Ectodermal cell (in vitro differentiated cells): ENCODE results near the gene DIP2C.
"Not testable (repeated sequence)": the region's sequence is repeated elsewhere in the genome, so short reads cannot be mapped to it uniquely, and the experiment has no call there.

Experiments used
- H3K27ac ChIP-seq: 2 replicates; pipeline ENCODE4 v1.7.0; 2013; ENCODE audit warnings: mild to moderate bottlenecking, low read depth, low read length; ENCODE audit not compliant: insufficient read depth, poor library complexity, severe bottlenecking
- H3K27me3 ChIP-seq: 2 replicates; pipeline ENCODE4 v1.7.0; 2013; ENCODE audit warnings: mild to moderate bottlenecking, low read length; ENCODE audit not compliant: insufficient read depth, control insufficient read depth, poor library complexity, severe bottlenecking
- H3K36me3 ChIP-seq: one replicate; pipeline ENCODE4 v1.7.0; 2013; ENCODE audit warnings: low read length; ENCODE audit not compliant: control insufficient read depth, insufficient read depth
- H3K4me1 ChIP-seq: one replicate; pipeline ENCODE4 v1.7.0; 2013; ENCODE audit warnings: low read length; ENCODE audit not compliant: control insufficient read depth, insufficient read depth
- H3K4me3 ChIP-seq: 2 replicates; pipeline ENCODE4 v1.7.0; 2013; ENCODE audit warnings: low read depth, low read length, control low read depth; ENCODE audit not compliant: insufficient read depth
- H3K9me3 ChIP-seq: 2 replicates; pipeline ENCODE4 v1.7.0; 2013; ENCODE audit warnings: mild to moderate bottlenecking, low read length, moderate library complexity; ENCODE audit not compliant: control insufficient read depth
- WGBS, 2 experiments: methylation state at CpG; one replicate each; pipeline ENCODE4 v1.1.7; 2013; ENCODE audit warnings: missing lambda C conversion rate in 2 of 2; 5-methylcytosine and 5-hydroxymethylcytosine counted together

The DIP2C gene

DNA sequence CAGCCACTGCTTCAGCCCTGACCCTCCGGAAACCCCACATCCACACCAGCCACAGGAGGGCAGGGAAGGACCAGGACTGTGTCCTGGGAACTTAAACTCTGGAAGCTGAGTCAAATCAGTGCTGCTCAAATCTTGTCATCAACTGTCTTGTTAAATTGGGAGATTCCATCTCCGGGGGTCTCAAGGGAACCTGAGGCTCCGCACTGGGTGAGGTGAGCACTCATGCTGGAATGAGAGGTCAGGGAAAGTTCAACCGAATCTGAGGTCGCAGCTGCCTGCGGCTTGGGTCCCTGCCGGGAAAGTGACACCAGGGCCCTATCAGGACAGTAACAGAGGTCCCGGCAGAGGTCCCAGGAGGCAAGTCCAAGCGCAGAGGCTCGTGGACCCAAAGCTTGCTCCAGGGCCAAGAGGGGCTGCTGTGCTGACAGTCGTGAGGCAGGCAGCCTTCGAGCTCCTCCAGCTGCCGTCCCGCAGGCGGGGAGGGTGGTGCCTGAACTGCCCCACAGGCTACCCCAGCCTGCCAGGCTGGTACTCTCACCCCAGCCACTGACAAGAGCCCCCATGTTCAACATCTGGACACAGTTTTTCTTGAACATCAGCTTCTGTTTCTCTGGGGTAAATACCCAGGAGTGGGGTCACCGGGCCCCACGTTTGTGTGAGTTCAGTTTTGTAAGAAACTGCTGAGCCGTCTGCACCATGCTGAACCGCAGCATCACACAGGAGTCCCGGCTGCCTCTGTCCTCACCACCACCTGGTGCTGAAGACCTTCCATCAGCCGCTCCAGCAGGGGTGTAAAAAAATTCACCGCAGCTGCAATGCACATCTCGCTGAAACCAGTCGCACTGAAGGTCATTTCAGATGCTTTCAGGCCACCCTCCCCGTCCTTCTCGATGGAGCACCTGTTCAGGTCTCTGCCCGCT, 101.0 kb downstream of the DIP2C start:
- no peaks in the 10 kb centered on the region for H3K27me3 ChIP-seq
- WGBS, 2 experiments: 90 to 92% methylated on average over 27 of the region's 27 CpGs
- peaks cover 6% of the 10 kb centered on the region for H3K4me1 ChIP-seq
- H3K27ac ChIP-seq: no peak overlapping the region
- H3K4me3 ChIP-seq: no peak overlapping the region
- H3K9me3 ChIP-seq: no peaks in the 10 kb centered on the region
- H3K36me3 ChIP-seq: no peaks in the 10 kb centered on the region

DNA sequence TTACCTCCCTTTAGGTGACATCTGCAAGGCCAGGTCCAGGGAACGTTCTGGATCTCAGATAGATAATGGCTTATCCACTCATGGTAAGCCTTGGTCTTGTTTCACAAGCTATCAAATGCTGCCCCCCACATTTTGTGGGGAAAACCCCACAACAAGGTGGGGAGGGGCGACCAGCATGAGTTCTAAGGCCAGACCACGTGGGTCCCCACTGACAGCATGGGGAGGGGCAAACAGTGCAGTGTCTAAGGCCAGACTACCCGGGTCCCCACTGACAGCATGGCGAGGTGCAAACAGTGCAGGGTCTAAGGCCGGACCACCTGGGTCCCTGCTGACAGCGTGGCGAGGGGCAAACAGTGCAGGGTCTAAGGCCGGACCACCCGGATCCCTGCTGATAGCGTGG, 102.8 kb downstream of the DIP2C start:
- H3K4me1 ChIP-seq: peaks cover 2% of the 10 kb centered on the region
- H3K27ac ChIP-seq: no peak overlapping the region
- no peaks in the 10 kb centered on the region for H3K36me3 ChIP-seq
- H3K4me3 ChIP-seq: no peak overlapping the region
- H3K9me3 ChIP-seq: no peaks in the 10 kb centered on the region
- no peaks in the 10 kb centered on the region for H3K27me3 ChIP-seq
- 95% methylated on average over 11 of the region's 11 CpGs for WGBS, 2 experiments

DNA sequence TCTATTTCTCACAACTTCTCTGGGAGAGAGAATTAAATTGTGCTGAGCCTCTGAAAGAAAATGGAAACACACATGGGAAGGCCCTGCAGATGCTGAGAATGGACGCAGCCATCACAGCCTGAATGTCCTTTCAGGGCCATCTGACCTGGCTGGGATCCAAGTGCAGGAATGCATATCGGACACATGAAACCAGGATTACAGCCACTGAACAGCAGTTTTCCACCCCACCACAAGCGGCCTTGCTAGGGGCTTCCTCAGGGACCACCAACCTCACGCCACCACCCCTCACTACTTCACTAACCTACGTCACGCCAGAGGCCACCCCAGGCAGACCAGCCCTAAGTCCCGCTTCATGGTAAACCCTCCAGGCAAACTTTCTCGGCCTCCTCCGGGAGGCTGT, 103.3 kb downstream of the DIP2C start:
- no peak overlapping the region for H3K4me3 ChIP-seq
- H3K27ac ChIP-seq: no peak overlapping the region
- H3K36me3 ChIP-seq: no peaks in the 10 kb centered on the region
- no peaks in the 10 kb centered on the region for H3K27me3 ChIP-seq
- H3K9me3 ChIP-seq: no peaks in the 10 kb centered on the region
- 94 to 95% methylated on average over 9 of the region's 9 CpGs for WGBS, 2 experiments
- H3K4me1 ChIP-seq: no peaks in the 10 kb centered on the region

DNA sequence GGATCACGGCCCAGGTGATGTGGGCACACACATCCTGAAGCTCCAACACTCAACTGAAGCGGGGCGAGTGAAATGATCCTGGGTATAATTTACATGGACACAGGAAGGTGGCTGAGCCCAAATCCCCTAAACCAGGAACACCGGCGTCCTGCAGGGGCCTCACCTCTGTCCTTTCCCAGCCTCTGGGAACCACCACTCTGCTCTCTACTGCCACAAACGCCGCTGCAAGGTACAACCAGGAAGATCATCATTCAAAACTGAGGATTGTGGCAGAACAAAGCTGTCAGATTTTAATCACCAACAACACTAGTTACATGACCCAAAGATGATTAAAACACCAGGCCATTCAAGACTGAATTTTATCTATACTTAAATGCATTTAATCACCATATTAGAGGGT, 104.0 kb downstream of the DIP2C start:
- Histone ChIP-seq H3K27ac (no peak overlapping the region), H3K27me3 (no peaks in the 10 kb centered on the region), H3K4me1 (no peaks in the 10 kb centered on the region), H3K9me3 (no peaks in the 10 kb centered on the region), H3K36me3 (no peaks in the 10 kb centered on the region), H3K4me3 (no peak overlapping the region)
- WGBS, 2 experiments: 79 to 82% methylated on average over 7 of the region's 7 CpGs

DNA sequence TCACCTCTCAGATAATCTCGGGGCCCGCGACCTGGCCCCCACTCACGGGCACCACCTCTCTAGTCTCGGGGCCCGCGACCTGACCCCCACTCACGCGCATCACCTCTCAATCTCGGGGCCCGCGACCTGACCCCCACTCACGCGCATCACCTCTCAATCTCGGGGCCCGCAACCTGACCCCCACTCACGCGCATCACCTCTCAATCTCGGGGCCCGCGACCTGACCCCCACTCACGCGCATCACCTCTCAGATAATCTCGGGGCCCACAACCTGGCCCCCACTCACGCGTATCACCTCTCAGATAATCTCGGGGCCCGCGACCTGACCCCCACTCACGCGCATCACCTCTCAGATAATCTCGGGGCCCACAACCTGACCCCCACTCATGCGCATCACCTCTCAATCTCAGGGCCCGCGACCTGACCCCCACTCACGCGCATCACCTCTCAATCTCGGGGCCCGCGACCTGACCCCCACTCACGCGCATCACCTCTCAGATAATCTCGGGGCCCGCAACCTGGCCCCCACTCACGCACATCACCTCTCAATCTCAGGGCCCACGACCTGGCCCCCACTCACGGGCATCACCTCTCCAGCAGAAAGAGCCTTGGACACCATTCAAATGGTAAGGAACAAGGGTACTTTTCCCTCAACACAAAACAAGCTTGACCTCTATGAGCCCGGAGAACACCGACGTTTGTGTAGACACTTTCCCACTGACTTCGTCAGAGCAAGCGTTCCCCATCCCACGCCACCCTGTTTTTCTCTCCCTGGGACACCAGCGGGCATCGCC, 104.8 kb downstream of the DIP2C start:
- not testable (repeated sequence) for H3K9me3 ChIP-seq, H3K27ac ChIP-seq, H3K4me1 ChIP-seq, H3K27me3 ChIP-seq, H3K36me3 ChIP-seq, H3K4me3 ChIP-seq
- 95 to 97% methylated on average over 53 to 55 of the region's 55 CpGs for WGBS, 2 experiments

DNA sequence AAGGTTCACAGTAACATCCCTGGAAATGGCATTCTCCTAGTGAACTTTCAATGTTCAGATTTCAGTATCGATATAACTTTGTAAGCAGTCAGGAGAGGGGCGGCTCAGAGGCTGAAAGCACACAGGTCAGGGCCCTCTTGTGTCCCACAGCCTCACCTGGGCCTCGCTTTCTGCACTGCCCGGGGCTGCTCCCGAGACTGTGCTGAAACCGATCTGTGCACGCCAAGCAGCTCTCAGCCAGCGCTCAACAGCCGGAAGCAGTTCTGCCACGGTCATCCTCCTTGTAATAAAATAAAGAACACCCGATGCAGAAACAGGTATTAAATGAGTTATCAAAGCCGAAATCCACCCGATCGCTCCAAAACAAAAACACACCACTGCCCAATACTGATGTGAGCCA, 106.0 kb downstream of the DIP2C start:
- Histone ChIP-seq H3K27me3 (no peaks in the 10 kb centered on the region), H3K36me3 (no peaks in the 10 kb centered on the region), H3K4me1 (no peaks in the 10 kb centered on the region), H3K4me3 (no peak overlapping the region), H3K9me3 (no peaks in the 10 kb centered on the region), H3K27ac (no peak overlapping the region)
- 93 to 94% methylated on average over 14 of the region's 14 CpGs for WGBS, 2 experiments

DNA sequence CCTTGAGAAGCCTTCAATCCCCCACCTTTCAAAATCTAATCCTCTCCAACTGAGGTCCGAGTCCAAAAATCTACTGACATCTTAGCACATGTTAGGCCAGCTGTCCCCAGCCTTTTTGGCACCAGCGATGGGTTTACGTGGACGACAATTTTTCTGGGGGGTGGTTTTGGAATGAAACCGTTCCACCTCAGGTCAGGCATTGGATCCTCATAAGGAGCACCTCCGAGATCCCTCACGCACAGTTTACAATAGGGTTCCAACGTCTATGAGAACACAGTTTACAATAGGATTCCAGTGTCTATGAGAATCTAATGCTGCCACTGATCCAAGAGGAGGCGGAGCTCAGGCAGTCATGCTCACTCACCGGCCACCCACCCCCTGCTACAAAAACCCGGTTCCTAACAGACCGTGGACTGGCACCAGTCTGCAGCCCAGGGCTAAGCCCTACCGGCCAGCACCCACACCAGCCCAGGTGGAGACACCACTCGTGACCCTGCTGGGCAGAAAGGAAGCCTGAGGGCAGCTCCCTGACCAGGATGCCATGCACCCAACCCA, 107.6 kb downstream of the DIP2C start:
- Histone ChIP-seq H3K4me1 (no peaks in the 10 kb centered on the region), H3K9me3 (no peaks in the 10 kb centered on the region), H3K4me3 (no peak overlapping the region), H3K27ac (no peak overlapping the region), H3K27me3 (no peaks in the 10 kb centered on the region), H3K36me3 (no peaks in the 10 kb centered on the region)
- WGBS, 2 experiments: 91% methylated on average over 14 of the region's 14 CpGs

DNA sequence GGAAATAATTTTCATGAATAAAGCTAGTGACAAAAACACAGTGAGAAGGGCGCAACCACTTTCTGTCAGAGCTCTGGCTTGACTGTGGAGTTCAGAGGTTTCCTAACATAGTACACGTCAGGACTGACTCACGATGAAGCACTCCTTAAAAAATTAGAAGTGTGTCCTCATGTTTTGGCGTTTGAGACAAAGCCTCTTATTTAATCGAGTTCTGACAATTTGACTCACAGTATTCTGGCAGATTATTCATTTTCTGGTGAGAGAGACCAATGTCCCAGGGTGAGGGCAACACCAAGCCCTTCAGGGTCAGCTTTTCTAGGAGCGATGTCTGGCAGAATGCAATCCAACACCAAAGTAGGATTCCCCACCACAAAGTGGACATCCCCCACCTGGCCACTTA, 108.7 kb downstream of the DIP2C start:
- Histone ChIP-seq H3K36me3 (no peaks in the 10 kb centered on the region), H3K4me3 (no peak overlapping the region), H3K27me3 (no peaks in the 10 kb centered on the region), H3K4me1 (no peaks in the 10 kb centered on the region), H3K9me3 (no peaks in the 10 kb centered on the region), H3K27ac (no peak overlapping the region)
- 78 to 82% methylated on average over 6 of the region's 6 CpGs for WGBS, 2 experiments

DNA sequence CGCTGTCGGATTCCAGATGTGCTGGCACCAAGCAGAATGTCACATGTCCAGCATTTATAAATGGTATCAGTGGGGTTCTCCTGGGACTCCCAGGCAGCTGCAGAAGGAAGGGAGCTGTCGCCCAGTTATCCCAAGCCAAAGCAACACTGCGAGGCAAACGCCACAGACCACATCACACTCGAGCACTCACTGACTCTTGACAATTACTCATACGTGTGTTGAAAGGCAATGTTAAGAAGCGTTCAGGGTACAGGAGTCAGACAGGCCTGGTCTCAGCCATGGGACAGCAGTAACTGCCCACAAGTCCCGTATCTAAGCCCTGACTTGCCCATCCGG, 113.4 kb downstream of the DIP2C start:
- H3K4me1 ChIP-seq: peaks cover 3% of the 10 kb centered on the region
- no peaks in the 10 kb centered on the region for H3K9me3 ChIP-seq
- 91 to 95% methylated on average over 10 of the region's 10 CpGs for WGBS, 2 experiments
- H3K4me3 ChIP-seq: no peak overlapping the region
- H3K36me3 ChIP-seq: no peaks in the 10 kb centered on the region
- H3K27me3 ChIP-seq: no peaks in the 10 kb centered on the region
- H3K27ac ChIP-seq: no peak overlapping the region

DNA sequence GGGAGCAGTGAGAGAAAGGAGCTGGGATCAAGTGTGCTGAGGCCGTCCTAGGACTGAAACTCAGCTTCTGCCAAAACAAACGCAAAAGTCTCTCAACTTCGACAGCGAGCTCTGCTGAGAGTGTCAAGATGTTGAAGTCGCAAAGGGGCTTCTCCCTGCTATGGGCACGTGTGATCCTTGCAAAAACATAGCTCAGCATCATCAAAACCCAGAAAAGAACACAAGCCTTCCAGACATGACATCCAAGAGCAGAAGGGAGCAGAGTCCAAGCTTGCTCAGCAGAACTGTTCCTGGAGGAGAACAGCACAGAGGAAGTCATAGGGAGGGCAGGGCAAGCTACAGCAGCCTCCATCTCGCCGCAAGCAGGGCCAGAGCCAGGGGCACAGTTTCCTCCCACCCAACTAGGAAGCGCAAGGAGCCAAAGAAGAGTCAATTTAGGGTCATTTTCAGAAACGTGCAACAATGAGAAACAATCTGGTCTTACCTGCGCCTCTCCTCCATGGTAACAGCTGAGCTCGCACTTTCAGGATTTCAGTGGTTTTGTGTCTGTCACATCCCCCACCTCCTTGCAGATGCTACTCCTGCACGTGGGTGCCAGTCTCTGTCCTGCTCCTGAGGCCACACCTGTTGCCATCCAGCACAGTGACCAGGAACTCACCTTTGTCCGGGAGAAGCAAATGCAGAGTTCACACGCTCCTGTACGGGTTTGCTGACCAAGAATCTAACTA, 113.9 kb downstream of the DIP2C start:
- 91 to 92% methylated on average over 16 of the region's 16 CpGs for WGBS, 2 experiments
- H3K27ac ChIP-seq: no peak overlapping the region
- H3K4me3 ChIP-seq: no peak overlapping the region
- H3K36me3 ChIP-seq: no peaks in the 10 kb centered on the region
- H3K27me3 ChIP-seq: no peaks in the 10 kb centered on the region
- H3K4me1 ChIP-seq: peaks cover 3% of the 10 kb centered on the region
- no peaks in the 10 kb centered on the region for H3K9me3 ChIP-seq
